HG03045 (cell line): ENCODE data around the gene HNRNPA3.
"Not testable (repeated sequence)": the region's sequence is repeated elsewhere in the genome, so short reads cannot be mapped to it uniquely, and the experiment has no call there.

Experiments used
- ATAC-seq: cut with Tn5 transposase; IDR thresholded peaks from one replicate; pipeline ENCODE4 v1.9.1; 2021; ENCODE audit warnings: mild to moderate bottlenecking, moderate library complexity; ENCODE audit not compliant: unreplicated experiment

HNRNPA3 gene

GRCh38 chr2:177232098-177232704 lies 19.6 kb downstream of the HNRNPA3 start:
- no peak for ATAC-seq

GRCh38 chr2:177234267-177234666 lies 21.7 kb downstream of the HNRNPA3 start:
- ATAC-seq: no peak

- no peak for ATAC-seq
These were observed 23.4 kb downstream of the HNRNPA3 start for GRCh38 chr2:177235855-177236437.

- no peak for ATAC-seq
These were observed 25.3 kb downstream of the HNRNPA3 start for GRCh38 chr2:177237932-177238331.

GRCh38 chr2:177239053-177239452 lies 26.5 kb downstream of the HNRNPA3 start:
- no peak for ATAC-seq

GRCh38 chr2:177239932-177240630 lies 27.5 kb downstream of the HNRNPA3 start:
- no peak for ATAC-seq

GRCh38 chr2:177241711-177242120 lies 29.1 kb downstream of the HNRNPA3 start:
- ATAC-seq: no peak

GRCh38 chr2:177242121-177242987 lies 29.8 kb downstream of the HNRNPA3 start:
- no peak for ATAC-seq

- no peak for ATAC-seq
These were observed 30.5 kb downstream of the HNRNPA3 start for GRCh38 chr2:177243073-177243472.

- no peak for ATAC-seq
These were observed 30.9 kb downstream of the HNRNPA3 start for GRCh38 chr2:177243476-177243875.

GRCh38 chr2:177244244-177244771 lies 31.7 kb downstream of the HNRNPA3 start:
- ATAC-seq: no peak

GRCh38 chr2:177245010-177245422 lies 32.4 kb downstream of the HNRNPA3 start:
- ATAC-seq: no peak

- no peak for ATAC-seq
These were observed 33.4 kb downstream of the HNRNPA3 start for GRCh38 chr2:177246000-177246399.

- not testable (repeated sequence) for ATAC-seq
These were observed 34.0 kb downstream of the HNRNPA3 start for GRCh38 chr2:177246523-177247030.

- no peak for ATAC-seq
These were observed 35.2 kb downstream of the HNRNPA3 start for GRCh38 chr2:177247693-177248262.

- no peak for ATAC-seq
These were observed 36.4 kb downstream of the HNRNPA3 start for GRCh38 chr2:177249038-177249437.

- no peak for ATAC-seq
These were observed 37.9 kb downstream of the HNRNPA3 start for GRCh38 chr2:177250461-177250860.

- no peak for ATAC-seq
These were observed 38.6 kb downstream of the HNRNPA3 start for GRCh38 chr2:177251165-177251542.

- no peak for ATAC-seq
These were observed 40.4 kb downstream of the HNRNPA3 start for GRCh38 chr2:177252808-177253531.

GRCh38 chr2:177253704-177254103 lies 41.1 kb downstream of the HNRNPA3 start:
- ATAC-seq: no peak
